ENCODE measurements around the gene SETD7.

SETD7 gene

GRCh38 chr4:139547979-139548378 is 8.0 kb downstream of the SETD7 start:
- no peak for DNase-seq

DNA sequence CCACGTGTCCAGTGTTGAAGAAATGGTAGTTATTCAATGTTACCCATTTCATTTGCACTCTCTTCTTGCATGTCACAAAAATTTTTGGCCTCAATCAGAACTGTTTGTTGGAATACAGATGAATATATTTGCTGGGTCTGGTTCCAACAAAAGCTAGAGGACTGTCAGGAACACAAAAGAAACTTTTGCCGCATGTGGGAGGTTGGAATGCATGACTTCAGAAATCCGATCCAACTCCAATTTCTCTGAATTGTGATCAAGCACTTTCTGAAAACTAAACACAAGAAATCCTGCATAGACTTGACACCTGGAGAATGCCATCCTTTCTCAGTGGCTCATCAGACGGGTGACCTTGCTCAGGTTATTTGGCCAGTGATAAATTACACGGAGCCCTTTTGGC is 15.4 kb downstream of the SETD7 start:
- DNase-seq = no peak

- no peak for DNase-seq
These were observed 15.9 kb downstream of the SETD7 start for GRCh38 chr4:139540161-139540560.

- DNase-seq = no peak
These were observed 18.7 kb downstream of the SETD7 start for GRCh38 chr4:139537292-139537691.

DNA sequence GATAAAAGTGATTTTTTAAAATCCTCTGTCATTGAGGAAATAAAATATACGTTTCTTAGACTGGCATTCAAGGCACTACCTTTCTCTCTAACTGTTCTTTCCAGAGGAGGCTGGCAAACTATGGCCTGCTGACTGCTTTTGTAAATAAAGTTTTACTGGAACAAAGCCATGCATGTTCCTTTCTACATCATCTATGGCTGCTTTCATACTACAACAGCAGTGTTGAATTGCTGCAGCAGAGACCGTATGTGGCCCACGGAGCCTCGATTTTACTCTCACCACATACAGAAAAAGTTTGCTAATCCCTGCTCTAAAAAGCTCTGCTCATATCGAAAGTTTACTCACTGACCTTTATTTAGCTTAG is 20.2 kb downstream of the SETD7 start:
- DNase-seq = no peak

DNA sequence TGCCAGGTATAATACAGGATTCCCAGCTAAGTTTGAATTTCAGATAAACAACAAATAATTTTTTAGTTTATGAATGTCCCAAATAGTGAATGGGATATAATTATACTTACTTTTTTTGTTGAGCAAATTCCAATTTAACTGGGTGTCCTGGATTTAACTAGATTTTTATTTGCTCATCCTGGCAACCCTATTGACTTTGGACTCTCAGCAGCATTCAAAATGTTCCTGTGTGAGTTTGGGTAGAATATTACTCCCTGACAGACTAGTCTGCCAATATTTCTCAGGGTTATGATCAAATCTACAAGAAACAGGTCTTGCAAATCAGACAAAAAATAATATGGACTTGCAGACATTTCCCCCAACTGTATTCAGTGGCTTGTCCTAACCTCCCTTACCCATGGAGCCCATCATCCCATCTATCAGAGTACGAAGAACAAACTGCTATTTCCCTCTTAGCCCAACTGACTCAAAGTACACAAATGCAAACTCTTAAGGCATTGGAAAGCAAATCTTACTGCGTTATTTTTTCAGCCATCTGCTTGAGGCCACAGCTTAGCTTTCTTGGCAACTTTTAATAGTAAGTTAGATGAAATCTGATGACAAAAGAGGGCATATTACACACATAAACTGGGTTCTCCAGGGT is 20.7 kb downstream of the SETD7 start:
- DNase-seq = no peak

DNA sequence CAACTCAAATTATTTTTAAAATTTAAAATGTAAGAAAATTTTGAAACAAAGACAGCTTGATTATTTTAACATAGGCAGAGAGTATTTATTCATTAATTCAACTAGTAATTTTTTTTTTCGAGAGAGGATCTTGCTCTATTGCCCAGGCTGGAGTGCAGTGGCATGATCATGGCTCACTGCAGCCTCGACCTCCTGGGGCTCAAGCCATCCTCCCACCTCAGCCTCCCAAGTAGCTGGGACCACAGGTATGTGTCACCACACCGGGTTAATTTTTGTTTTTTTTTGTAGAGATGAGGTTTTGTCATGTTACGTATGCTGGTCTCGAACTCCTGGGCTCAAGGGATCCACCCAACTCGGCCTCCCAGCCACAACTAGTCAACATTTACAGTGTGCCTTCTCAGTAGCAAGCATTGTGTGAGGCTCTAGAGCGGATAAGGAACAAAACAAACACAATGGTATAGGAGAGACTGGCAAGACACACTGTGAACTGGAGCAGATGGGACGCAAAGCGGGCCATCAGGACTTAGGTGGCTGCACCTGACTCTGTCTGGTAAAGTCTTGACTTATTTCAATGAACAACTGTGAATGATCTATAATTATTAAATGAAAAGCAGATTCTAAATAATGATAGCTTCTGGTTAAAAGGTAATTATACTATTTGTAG is 21.6 kb downstream of the SETD7 start:
- DNase-seq = no peak

DNA sequence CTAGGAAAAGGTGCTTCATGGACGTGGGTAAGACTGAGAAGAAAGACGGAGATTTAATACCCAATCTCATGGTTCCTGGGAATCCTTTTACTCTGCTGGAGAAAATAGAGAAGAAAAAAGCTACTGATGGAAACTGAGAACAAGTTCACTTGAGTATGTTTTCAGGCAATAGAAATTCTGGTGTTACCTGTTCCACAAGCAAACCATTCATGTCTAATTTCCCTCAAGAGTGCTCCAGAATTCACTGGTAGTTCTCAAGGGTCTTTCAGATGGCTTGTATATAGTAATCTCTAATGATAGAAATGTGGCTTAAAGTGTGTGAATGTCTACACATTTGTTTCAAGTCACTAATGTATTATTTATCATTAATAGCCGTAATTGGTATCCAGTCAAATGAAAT is 22.5 kb downstream of the SETD7 start:
- no peak for DNase-seq

DNA sequence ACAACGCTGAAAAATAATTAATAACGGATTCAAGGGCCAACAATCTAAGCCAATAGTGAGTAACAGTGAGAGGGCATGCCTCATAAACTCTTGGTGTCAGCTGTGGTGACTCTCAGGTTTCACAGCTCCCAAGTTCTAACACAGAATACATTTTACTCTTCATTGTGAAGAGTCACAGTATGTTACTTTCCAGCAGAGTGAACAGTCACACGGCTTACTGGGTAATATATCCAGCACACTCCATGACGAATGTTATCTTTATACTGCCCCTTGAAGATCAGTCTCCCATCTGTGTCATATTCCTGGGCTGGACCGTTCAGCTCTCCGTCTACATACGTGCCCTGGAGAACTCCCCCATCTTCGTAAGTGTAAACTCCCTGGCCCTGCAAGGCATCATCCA is 23.1 kb downstream of the SETD7 start:
- no peak for DNase-seq

DNA sequence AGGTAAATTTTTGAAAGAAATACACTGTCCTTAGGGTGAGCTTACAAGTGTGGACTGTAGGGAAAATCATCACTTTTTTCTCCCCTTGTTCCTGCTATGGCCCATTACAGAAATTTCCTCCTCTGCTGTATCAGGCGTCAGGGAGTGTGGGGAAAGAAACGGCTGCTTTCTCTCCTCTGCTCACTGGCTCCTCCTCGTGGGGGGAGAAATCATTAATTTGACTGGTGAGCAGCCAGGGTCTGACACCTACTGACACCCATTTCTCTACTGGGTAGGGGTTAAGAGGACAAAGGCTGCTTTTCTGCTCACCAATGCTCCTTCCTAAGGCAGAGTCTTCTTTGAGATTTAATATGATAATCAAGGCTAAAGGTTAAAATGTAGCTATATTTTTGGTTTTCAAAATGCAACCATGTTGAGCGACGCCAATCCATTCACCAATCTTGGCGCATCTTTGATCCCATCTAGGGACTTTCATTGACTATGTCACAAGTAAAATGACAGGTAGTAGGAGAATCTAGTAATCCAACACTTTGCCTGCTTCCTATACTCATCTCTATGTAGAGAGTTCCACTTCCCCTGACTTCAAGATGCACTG is 25.1 kb downstream of the SETD7 start:
- peak; percentile 61 to 83 (median 77) for DNase-seq

- DNase-seq = no peak
These were observed 27.5 kb downstream of the SETD7 start for GRCh38 chr4:139528377-139529005.

DNA sequence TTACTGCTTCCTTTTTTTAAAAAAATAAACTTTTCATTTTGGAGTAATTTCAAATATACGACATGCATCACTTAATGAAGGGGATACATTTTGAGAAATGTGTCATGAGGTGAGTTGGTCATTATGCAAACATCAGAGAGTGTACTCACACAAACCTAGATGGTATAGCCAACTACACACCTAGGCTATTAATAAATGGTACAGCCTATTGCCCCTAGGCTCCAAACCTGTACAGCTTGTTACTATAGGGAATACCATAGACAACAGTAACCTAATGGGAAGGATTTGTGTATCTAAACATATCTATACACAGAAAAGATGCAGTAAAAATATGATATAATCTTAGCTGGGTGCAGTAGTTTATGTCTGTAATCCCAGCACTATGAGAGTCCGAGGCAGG is 29.1 kb downstream of the SETD7 start:
- no peak for DNase-seq

DNA sequence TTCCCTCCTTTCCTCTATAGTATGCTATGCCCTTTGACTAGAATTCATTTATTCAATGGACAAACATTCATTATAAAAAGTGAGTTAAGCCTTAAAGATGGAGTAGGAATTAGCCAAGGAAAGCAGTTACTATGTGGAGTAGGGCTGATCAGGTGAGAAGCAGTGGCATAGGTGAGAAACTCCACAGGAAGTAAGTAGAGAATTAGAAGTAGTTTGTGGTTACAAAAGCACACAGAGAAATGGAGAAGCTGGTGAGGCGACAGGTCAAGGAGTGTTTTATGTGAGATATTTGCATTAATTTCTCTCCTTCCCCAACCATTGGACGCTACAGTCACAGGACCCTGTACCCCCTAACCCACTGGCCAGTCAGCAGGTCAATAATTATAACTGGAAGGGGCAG is 30.6 kb downstream of the SETD7 start:
- no peak for DNase-seq

DNA sequence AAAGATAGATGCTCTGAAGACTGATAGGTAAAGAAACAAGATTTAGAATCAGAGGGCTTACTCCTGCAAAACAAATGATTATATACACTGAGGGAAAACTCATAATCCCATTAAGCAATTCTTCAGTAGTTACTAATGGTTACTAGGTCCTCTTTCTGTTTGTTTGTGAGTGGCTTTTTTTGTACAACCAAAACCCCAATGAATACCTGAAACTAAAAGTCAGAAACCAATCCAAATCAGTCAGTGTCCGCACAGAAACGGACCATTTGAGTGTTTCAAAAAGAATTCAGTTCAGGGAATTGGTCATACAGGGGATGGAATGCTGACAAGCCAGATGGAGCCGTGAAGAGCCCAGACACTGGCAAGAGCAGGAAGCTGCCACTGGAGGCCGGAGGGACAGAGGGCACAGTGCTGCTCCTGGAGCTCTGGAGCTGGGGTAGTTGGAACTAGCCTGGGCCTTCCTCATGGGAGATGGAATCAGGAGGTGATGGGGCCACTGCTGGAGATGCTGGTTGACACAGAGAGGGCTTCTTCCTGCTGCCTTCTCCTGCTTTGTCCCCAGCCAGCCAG is 31.9 kb downstream of the SETD7 start:
- no peak for DNase-seq

DNA sequence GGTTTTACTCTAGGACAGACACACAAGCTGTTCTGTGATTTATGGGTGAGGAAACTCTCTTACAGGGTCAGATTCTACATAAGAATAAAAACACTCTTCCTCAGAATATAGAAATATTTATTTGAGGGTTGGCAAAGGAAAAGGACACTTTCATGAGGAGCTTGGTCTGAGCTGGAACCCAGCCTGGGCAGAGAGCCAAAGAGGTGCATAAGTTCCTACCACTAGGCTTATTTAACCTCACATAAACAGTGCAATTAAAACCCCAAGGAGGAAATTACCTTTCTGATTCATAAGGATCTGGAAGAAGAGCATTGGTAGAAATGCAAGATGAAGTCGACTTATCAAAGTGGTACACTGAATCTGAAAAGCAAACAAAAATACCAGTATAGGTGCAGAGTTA is 32.9 kb downstream of the SETD7 start:
- DNase-seq = no peak

- DNase-seq = no peak
These were observed 33.6 kb downstream of the SETD7 start for GRCh38 chr4:139522457-139522856.

DNA sequence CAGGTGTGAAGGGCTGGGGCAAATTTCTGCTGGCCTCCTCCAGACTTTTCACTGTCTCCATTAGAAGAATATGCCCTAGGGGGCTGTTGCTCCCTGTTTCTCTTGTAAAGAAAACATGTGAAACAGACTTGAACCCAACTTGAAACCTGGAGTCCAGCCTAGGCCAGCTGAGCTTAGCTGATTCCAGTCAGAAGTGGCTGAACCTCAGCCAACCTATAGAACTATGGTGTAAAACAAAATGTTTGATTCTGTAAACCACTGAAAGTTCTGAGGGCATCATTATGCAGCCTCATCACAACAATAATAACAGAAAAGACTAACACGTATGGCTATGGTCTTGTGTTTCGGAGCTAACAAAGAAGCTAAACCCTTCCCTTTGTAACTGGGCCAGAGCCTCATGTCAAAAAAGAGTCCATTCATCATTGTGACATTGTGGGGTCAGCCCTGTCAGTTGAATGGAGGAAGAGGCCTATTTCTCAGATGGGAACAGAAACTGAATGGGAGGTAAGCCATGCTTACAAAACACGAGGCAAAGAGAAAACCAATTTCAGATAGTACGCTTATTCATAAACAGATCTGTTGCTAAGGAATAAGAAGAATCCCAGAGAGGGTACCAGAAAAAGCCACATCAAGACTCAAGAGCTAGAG is 34.1 kb downstream of the SETD7 start:
- DNase-seq = peak; percentile 22 to 26 (median 25)

- DNase-seq = no peak
These were observed 40.5 kb downstream of the SETD7 start for GRCh38 chr4:139515531-139515958.

- DNase-seq = no peak
These were observed 41.5 kb downstream of the SETD7 start for GRCh38 chr4:139514382-139515059.

DNA sequence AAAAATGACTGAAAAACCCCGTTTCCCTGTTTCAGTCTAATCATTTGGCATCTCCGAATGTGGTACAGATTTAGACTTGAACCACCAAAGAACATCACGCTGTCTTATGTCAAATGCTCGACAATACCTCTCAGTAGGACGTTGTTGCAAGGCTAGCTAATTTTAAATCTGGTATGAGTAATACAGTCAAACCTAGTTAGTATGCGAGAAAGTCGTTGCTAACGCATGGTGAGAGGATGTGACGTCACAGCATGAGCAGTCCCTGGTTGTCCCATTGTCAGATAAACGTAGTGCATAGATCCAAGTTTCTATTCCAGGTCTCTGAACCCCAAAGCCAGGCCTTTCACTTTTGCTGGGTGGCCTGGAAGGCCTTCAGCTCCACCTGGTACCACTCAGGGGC is 44.7 kb downstream of the SETD7 start:
- DNase-seq = peak in 1 of 3 donors; percentile 28

- DNase-seq = peak in 1 of 3 donors; percentile 13
These were observed 46.1 kb downstream of the SETD7 start for GRCh38 chr4:139509727-139510410.

Measured in suppressor macrophage treated with lipopolysaccharide for 1 hour (primary cell).